Neural cell (in vitro differentiated cells): ENCODE measurements around the gene PHF24. TPM values are rescaled to one million over a fixed set of nuclear protein-coding genes. Genes with fewer than 3 reads are reported as not detected.

Source experiments
- H2AFZ ChIP-seq: fragments of 200-600, 300-800 bp; sonication (generic), shearing (Covaris generic); 2 replicates; pipeline ENCODE4 v1.6.0; 2014; ENCODE audit warnings: low read depth, mild to moderate bottlenecking, antibody characterized with exemption, low read length, moderate library complexity
- H3F3A ChIP-seq: fragments of 200-600 bp; shearing (Covaris generic); 2 replicates; pipeline ENCODE4 v1.6.1; 2016; ENCODE audit warnings: mild to moderate bottlenecking, moderate library complexity, mixed read lengths, antibody characterized with exemption, low read length; ENCODE audit not compliant: insufficient read depth, poor library complexity, severe bottlenecking
- H3K27ac ChIP-seq: fragments of 200-600, 300-800 bp; sonication (generic), shearing (Covaris generic); 2 replicates; pipeline ENCODE4 v1.5.1; 2014; ENCODE audit warnings: mild to moderate bottlenecking, low read length, moderate library complexity
- H3K27me3 ChIP-seq: fragments of 300-800, 200-600 bp; sonication (generic), shearing (Covaris generic); 2 replicates; pipeline ENCODE4 v1.6.0; 2014; ENCODE audit warnings: mild to moderate bottlenecking, low read depth, low read length, moderate library complexity; ENCODE audit not compliant: insufficient read depth
- H3K36me3 ChIP-seq: fragments of 300-800, 200-600 bp; sonication (generic), shearing (Covaris generic); 2 replicates; pipeline ENCODE4 v1.5.1; 2014; ENCODE audit warnings: mild to moderate bottlenecking, antibody characterized with exemption, low read length, moderate library complexity; ENCODE audit not compliant: insufficient read depth
- H3K4me2 ChIP-seq: fragments of 300-800, 200-600 bp; sonication (generic), shearing (Covaris generic); 2 replicates; pipeline ENCODE4 v1.6.0; 2014; ENCODE audit warnings: mild to moderate bottlenecking, low read length
- H3K4me3 ChIP-seq: fragments of 300-800, 200-600 bp; sonication (generic), shearing (Covaris generic); 2 replicates; pipeline ENCODE4 v1.5.1; 2014; ENCODE audit warnings: mild to moderate bottlenecking, low read length, moderate library complexity
- H3K79me2 ChIP-seq: fragments of 200-600 bp; shearing (Covaris generic); replicated peaks from 2 replicates; pipeline ENCODE4 v1.6.0; 2014; ENCODE audit warnings: mild to moderate bottlenecking, low read length, moderate library complexity; ENCODE audit not compliant: insufficient read depth
- H3K9ac ChIP-seq: fragments of 300-800, 200-600 bp; sonication (generic), shearing (Covaris generic); 2 replicates; pipeline ENCODE4 v1.6.1; 2016; ENCODE audit warnings: mild to moderate bottlenecking, low read length, mixed read lengths
- H3K9me2 ChIP-seq: fragments of 200-600 bp; shearing (Covaris generic); 2 replicates; pipeline ENCODE4 v1.6.1; 2016; ENCODE audit warnings: mild to moderate bottlenecking, low read length, mixed read lengths; ENCODE audit not compliant: insufficient read depth
- H3K9me3 ChIP-seq: fragments of 200-600, 300-800 bp; sonication (generic), shearing (Covaris generic); 2 replicates; pipeline ENCODE4 v1.6.1; 2016; ENCODE audit warnings: mild to moderate bottlenecking, mixed run types, low read length, moderate library complexity, mixed read lengths
- H4K20me1 ChIP-seq: fragments of 200-600 bp; shearing (Covaris generic); 2 replicates; pipeline ENCODE4 v1.6.1; 2016; ENCODE audit warnings: mild to moderate bottlenecking, mixed run types; ENCODE audit not compliant: insufficient read depth
- EP300 ChIP-seq: fragments of 450-650 bp; conservative IDR thresholded peaks from 2 replicates; pipeline ENCODE4 v1.6.1; 2014; ENCODE audit warnings: antibody characterized with exemption, mild to moderate bottlenecking, moderate library complexity; ENCODE audit not compliant: poor library complexity, severe bottlenecking
- EZH2 ChIP-seq: fragments of 200-600, 300-800 bp; shearing (Covaris generic), sonication (generic); IDR thresholded peaks from 2 replicates; pipeline ENCODE4 v1.6.1; 2014; ENCODE audit warnings: antibody characterized with exemption, low read length, borderline replicate concordance, mild to moderate bottlenecking; ENCODE audit not compliant: insufficient read depth, poor library complexity, severe bottlenecking
- MXI1 ChIP-seq: fragments of 450-650 bp; conservative IDR thresholded peaks from 2 replicates; pipeline ENCODE4 v1.6.1; 2014; ENCODE audit warnings: antibody characterized with exemption, mild to moderate bottlenecking; ENCODE audit not compliant: poor library complexity, severe bottlenecking
- POLR2AphosphoS5 ChIP-seq: IDR thresholded peaks from 2 replicates; pipeline ENCODE4 v1.6.1; 2012
- RAD21 ChIP-seq: fragments of 450-650 bp; conservative IDR thresholded peaks from 2 replicates; pipeline ENCODE4 v1.6.1; 2014; ENCODE audit warnings: antibody characterized with exemption, mild to moderate bottlenecking, moderate library complexity
- SMC3 ChIP-seq: fragments of 450-650 bp; conservative IDR thresholded peaks from 2 replicates; pipeline ENCODE4 v1.6.1; 2014; ENCODE audit warnings: antibody characterized with exemption, mild to moderate bottlenecking, moderate library complexity; ENCODE audit not compliant: poor library complexity
- TAF1 ChIP-seq: IDR thresholded peaks from 2 replicates; pipeline ENCODE4 v1.6.1; 2012; ENCODE audit warnings: low read depth
- polyA plus RNA-seq: library from polyadenylated mRNA; depleted of rRNA; stranded (reverse); fragments of >200 nt; gene quantifications from 2 replicates; pipeline ENCODE4 v1.2.3, GENCODE V29; 2014
- TF ChIP-seq, protein P1 (sequence below): IDR thresholded peaks from 2 replicates; pipeline ENCODE4 v1.6.1; 2012; ENCODE audit warnings: borderline replicate concordance
- TF ChIP-seq, protein P2 (sequence below): fragments of 450-650 bp; IDR thresholded peaks from 2 replicates; pipeline ENCODE4 v1.5.1; 2014; ENCODE audit warnings: antibody characterized with exemption, mild to moderate bottlenecking, moderate library complexity; ENCODE audit not compliant: poor library complexity, severe bottlenecking

The PHF24 gene
- polyA plus RNA-seq, 1 donor from 2014 or later = 2.4 TPM

DNA sequence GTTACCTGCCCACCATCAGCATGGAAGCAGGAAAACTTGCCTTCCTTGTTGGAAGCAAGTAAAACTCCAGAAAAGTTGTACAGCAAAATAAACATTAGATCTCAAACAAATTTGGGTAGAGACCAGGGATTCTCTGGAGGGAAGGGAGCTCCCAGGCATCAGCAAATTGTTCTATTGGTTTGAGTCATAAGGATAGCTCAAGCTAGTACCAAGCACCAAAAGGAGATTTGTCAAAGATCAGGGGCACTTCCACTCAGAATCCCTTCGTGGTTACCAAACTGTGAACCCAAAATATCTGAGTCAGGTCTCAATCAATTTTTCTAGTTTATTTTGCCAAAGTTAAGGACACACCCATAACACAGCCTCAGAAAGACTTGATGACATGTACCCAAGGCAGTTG, 69.3 kb downstream of the PHF24 start:
- TF ChIP-seq POLR2AphosphoS5 = no peak
- TF ChIP-seq MXI1 = no peak
- TF ChIP-seq EZH2 = no peak
- no peak for TF ChIP-seq SMC3
- TF ChIP-seq TAF1 = no peak
- TF ChIP-seq RAD21 = no peak
- TF ChIP-seq, protein P1, sequence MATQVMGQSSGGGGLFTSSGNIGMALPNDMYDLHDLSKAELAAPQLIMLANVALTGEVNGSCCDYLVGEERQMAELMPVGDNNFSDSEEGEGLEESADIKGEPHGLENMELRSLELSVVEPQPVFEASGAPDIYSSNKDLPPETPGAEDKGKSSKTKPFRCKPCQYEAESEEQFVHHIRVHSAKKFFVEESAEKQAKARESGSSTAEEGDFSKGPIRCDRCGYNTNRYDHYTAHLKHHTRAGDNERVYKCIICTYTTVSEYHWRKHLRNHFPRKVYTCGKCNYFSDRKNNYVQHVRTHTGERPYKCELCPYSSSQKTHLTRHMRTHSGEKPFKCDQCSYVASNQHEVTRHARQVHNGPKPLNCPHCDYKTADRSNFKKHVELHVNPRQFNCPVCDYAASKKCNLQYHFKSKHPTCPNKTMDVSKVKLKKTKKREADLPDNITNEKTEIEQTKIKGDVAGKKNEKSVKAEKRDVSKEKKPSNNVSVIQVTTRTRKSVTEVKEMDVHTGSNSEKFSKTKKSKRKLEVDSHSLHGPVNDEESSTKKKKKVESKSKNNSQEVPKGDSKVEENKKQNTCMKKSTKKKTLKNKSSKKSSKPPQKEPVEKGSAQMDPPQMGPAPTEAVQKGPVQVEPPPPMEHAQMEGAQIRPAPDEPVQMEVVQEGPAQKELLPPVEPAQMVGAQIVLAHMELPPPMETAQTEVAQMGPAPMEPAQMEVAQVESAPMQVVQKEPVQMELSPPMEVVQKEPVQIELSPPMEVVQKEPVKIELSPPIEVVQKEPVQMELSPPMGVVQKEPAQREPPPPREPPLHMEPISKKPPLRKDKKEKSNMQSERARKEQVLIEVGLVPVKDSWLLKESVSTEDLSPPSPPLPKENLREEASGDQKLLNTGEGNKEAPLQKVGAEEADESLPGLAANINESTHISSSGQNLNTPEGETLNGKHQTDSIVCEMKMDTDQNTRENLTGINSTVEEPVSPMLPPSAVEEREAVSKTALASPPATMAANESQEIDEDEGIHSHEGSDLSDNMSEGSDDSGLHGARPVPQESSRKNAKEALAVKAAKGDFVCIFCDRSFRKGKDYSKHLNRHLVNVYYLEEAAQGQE = no peak
- no peak for TF ChIP-seq EP300
- TF ChIP-seq, protein P2, sequence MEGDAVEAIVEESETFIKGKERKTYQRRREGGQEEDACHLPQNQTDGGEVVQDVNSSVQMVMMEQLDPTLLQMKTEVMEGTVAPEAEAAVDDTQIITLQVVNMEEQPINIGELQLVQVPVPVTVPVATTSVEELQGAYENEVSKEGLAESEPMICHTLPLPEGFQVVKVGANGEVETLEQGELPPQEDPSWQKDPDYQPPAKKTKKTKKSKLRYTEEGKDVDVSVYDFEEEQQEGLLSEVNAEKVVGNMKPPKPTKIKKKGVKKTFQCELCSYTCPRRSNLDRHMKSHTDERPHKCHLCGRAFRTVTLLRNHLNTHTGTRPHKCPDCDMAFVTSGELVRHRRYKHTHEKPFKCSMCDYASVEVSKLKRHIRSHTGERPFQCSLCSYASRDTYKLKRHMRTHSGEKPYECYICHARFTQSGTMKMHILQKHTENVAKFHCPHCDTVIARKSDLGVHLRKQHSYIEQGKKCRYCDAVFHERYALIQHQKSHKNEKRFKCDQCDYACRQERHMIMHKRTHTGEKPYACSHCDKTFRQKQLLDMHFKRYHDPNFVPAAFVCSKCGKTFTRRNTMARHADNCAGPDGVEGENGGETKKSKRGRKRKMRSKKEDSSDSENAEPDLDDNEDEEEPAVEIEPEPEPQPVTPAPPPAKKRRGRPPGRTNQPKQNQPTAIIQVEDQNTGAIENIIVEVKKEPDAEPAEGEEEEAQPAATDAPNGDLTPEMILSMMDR = no peak
- no peaks in the 10 kb centered on the region for H4K20me1 ChIP-seq
- no peak overlapping the region for H3K9ac ChIP-seq
- no peak overlapping the region for H3K4me2 ChIP-seq
- H3K27ac ChIP-seq = no peak overlapping the region
- no peaks in the 10 kb centered on the region for H3F3A ChIP-seq
- no peaks in the 10 kb centered on the region for H3K9me2 ChIP-seq
- no peaks in the 10 kb centered on the region for H3K79me2 ChIP-seq
- no peak overlapping the region for H3K4me3 ChIP-seq
- no peaks in the 10 kb centered on the region for H3K9me3 ChIP-seq
- H2AFZ ChIP-seq = no peak overlapping the region
- no peaks in the 10 kb centered on the region for H3K36me3 ChIP-seq
- H3K27me3 ChIP-seq = no peaks in the 10 kb centered on the region

DNA sequence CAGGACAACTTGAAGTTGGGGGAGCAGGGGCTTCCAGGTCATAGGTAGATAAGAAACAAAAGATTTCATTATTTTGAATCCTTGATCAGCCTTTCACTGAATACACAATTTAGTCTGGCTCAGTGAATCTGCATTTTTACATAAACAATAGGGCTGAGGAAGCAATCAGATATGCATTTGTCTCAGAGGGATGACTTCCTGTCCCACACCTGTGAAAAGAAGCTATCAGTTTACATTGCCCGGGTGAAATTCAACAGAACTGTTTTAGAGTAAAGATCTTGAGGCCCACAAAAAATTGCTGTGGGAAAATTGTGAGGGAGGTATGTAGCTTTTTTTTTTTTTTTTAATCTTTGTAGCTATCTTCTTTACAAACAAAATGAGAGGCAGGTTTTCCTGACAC, 69.8 kb downstream of the PHF24 start:
- H3K27me3 ChIP-seq = no peaks in the 10 kb centered on the region
- no peaks in the 10 kb centered on the region for H4K20me1 ChIP-seq
- H3K9me2 ChIP-seq = no peaks in the 10 kb centered on the region
- no peaks in the 10 kb centered on the region for H3K9me3 ChIP-seq
- no peak overlapping the region for H3K4me3 ChIP-seq
- H3K36me3 ChIP-seq = no peaks in the 10 kb centered on the region
- no peak overlapping the region for H3K9ac ChIP-seq
- no peak overlapping the region for H3K27ac ChIP-seq
- no peaks in the 10 kb centered on the region for H3K79me2 ChIP-seq
- TF ChIP-seq SMC3 (no peak), MXI1 (no peak), EZH2 (no peak), TAF1 (no peak), EP300 (no peak), POLR2AphosphoS5 (no peak), RAD21 (no peak)
- TF ChIP-seq, protein P1 = no peak
- TF ChIP-seq, protein P2 = no peak
- H3F3A ChIP-seq = no peaks in the 10 kb centered on the region
- no peak overlapping the region for H2AFZ ChIP-seq
- no peak overlapping the region for H3K4me2 ChIP-seq
